HG02884 (cell line): ENCODE measurements around the gene WRNIP1.

Experiments used
- ATAC-seq: cut with Tn5 transposase; IDR thresholded peaks from one replicate; pipeline ENCODE4 v1.9.1; 2021; ENCODE audit warnings: mild to moderate bottlenecking, moderate library complexity; ENCODE audit not compliant: unreplicated experiment

Gene WRNIP1

DNA sequence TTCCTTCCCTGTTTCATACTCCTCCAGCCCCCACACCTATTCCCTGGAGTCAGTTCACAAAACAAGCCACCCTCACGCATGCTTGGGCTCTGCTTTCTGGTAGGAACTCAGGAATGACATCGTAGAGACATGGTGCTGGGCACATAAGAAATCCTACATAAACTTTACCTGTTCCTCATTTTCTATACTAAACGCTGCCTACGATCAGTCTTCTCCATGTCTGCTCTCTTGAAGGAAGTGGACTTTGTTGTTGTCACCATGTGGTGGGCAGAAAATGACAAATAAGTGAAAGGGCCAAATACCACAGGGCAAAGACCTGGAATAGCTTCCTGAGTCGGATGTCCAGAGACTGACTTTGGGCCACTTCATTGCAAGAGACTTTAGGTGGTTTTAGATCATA, 24.6 kb upstream of the WRNIP1 start:
- ATAC-seq = no peak

DNA sequence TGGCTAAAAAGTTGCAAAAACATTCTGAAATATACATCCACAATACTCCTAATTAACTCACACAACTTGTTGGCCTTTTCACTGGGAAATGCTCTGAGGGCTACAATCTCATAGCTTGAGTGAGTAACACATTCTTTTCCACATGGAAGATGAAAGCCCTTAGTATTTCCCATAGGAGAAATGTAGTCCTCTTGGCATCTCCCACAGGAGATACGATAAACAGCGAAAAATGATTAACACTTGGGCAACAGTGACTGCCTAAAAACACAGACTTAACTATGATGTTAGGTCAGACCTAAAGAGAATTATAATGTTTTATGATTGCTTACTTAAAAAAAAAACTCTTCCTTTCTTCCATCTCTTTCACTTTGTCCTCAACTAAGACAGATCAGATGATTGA, 23.4 kb upstream of the WRNIP1 start:
- ATAC-seq = no peak

DNA sequence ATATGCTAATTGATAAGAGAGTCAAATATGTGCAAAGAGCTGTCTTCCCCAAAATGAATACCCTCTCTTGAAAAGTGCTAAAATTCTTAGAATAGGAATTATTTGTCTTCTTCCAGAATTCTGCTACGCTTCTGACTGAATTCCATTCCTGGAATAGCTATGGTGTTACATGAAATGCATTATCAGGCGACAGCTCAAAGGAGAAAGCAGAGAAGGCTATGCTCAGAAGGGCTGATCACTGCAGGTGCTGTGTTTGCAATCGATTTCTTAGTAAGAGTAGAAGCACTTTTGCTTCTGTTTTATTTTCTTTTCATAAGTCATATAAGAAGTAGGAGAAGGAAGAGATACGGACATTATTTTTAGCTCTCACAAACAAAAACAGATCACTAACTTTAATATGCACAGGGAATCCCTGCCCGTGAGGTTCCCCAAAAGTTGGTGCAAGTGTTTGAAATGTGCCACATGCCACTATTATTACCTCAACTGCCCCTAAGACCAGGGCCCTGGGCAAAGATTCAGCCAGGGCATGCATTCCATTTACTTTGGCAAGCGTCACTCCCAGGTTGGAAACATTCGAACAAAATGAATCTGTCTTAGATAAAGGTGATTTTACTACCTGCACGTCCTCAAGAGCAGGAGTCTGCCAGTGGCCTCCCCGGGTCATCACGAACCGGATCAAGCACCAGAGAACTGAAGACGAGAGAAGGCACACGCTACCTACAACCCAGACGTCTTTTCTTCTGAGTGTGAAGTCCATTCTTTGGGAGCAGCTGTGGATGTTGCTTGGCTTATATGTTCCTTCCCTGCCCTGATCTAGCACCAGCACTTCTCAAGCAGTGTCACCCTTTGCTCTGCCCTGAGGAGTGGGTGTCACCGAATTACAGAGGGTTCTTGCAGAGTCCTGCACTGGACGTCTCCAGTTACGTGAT, 21.6 kb upstream of the WRNIP1 start:
- ATAC-seq = no peak

DNA sequence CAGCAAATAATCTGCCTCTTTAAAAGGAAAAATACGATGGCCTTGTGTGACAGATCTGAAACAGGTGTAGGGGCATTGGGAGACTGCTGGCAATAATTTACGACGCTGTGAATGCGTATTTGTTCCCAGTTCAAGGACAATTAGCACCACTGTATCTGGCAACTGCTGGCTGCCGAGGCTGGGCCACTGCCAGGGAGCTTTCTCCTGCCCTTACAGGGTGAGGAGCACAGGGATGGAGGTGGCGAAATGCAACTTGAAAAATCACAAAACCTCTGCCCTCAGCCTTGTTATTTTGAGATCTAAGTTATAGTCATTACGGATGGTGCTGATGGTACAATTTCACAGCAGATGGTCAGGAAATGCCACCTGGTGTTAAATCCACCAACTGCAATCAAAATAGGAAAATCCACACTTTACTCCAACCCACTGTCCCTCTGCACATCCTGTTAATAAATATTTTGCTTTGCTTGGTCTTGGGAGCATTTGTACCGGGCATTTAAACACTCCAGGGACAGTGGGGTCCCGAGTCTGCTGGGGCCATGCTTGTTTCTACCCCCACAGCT, 20.9 kb upstream of the WRNIP1 start:
- no peak for ATAC-seq

DNA sequence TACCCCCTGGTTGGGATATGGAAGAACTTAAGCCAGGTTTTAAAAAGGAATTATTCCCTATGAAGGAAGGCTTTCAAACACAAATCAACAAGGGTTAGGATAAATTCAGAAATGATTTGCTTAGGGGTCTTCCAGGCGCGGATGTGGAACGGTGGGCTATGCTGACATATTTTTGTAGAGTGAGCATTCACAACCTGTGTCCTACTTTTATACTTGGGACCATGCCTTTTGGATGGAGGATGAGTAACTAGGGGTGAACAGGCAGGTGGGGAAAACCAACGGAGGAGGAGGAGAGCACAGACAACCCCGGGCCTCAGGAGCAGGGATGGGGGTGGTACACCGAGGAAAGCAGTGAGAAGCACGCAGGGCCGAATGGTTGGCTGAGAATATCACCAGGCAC, 20.4 kb upstream of the WRNIP1 start:
- no peak for ATAC-seq

DNA sequence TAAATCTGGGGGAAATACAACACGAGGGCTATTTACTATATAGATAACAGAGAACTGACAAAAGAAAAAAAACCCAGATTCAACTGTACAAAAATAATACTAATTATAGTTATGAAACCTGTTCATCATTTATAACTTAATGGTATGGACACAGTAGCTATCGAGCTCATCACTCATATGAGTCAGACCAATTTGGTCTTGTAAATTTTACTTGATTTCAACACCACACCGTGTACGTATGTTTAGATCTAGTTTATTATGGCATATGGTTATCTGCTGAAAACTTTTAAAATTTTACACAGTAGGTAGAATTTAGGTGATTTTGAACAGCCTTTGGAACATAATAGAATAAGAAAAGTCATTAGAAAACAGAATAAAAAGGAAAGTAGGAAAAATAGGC, 19.9 kb upstream of the WRNIP1 start:
- ATAC-seq = no peak

DNA sequence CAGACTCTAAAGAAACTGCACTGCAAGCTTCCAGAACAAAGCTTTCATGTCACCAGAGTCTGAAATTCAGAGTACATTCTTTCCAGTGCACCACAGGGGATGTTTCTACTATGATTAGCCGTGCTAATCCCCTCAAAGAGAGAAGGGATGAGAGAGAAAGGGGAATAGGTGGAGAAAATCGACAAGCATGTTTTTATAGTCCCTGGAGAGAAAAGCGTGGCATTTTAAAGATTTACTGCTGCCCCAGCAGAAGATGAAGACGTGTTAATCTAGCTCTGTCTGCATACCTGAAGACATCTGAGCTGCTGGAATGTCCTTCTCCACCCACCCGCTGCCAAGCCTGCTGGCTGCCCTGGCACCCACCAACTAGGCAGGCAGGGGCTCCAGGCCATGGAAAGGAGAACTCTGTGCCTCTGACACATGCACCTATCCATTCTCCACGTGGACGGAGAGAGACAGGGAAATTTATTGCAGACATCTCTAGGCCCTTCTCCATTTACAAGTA, 18.6 kb upstream of the WRNIP1 start:
- no peak for ATAC-seq

DNA sequence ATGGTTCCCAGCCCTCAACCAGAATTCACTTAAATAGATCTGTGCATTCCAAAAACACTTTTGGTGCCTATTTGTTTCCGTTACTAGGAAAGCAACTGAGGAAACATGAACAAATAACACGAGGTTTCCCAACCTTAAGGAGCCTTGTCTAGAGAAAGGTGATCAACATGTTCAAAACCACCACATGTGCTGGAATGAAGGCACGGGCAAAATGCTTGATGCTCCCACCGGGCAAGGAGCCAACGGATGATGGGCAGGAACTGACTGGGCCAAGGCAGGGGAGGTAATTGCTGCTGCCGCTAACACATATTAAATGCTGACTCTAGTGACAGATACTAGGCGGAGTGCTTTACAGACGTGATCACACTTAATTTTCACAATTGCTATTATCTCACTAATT, 17.0 kb upstream of the WRNIP1 start:
- no peak for ATAC-seq

DNA sequence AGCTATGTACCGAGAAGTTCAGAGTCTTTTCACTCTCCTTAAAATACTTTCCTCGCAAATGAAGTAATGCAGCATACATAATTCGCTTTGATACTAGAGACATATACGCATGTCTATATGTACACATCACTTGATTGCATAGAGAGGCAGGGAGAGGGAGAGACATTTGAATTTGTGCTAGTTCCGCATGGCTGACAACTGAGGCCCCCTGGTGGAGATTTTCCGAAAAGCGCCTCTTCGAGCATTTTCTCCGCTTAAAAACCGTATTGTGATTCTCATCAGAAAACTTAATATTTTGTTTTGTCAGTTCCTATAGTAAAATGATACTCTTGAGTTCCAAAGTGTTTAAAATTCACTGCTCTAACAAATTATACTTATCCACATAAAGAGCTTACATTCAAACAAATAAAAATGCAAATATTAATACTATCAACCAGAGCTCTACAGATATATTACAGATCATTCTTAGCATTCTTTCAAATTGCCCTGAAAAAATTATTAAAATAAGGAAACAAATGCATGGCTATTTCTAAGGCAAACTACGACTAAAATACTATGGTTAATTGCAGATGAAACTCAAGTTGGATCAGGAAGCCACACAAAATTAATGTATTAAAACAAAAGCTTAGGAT, 15.1 kb upstream of the WRNIP1 start:
- no peak for ATAC-seq

DNA sequence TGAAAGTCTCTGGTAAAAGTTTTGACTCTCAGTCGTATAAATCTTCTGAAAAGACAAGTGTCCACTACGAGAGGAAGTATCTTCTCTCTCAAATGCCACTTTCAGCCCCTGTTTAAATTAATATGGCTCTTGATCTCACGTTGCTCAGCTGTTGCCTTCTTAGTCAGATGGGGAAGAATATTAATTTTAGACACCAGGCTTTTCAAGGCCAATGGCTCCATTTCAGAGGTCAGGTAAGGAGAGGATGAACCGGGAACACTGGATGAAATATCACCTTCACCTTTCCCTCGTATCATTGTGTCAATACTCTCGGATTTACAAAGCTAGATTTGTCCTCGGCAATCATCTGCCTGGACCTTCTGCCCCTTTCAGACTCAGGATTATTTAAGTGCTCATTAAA, 14.4 kb upstream of the WRNIP1 start, which contains the start of gene MYLK4:
MYLK4 (minus strand) TSS at position 91 of the 400 bp plus-strand sequence. CDS start 1,628 bp downstream, outside the sequence.
- ATAC-seq = no peak

DNA sequence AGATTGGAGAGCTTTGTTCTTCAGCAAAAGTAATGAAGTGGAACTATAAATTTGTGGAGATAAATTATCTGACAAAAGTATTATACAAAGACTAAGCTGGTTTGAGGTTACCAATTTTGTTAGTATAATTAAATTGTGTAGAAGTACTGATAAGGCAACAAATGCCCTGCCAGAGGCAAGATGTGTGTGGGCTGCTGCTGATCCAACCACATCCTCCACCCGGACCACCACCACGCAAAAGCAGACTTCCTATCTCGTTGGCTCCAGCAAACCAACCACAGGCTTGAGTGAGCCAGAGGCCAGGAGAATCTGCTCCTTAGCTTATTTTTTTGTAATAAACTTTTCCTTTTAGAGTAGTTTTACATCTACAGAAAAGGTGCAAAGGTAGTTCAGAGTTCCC, 13.3 kb upstream of the WRNIP1 start:
- ATAC-seq = no peak

DNA sequence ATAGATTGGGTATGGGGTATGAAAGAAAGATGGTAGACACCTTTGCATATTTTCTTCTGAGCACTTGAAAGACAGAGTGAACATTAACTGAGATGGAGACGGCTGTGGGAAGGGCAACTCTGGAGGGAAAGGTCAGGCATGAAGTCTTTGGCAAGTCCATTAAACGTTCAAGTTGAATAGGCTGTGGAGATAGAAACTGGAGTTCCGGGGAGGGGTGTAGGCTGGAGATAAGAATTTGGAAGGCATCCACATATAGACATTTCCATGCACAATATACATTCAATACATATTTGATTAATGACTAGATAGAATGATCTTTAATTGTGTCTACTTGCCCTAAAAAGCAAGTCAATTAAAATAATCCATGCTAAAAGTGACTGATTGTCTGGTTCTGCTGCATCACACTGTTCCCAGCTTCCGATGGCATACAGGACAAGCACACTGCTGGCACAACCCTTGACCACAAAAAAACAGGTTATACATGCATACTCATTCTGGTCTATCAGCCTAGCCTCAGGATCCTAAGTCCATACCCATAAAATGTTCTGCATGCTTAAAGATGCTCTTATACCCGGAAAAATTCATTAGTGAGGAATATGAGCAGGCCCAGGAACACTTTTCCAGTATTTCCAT, 12.6 kb upstream of the WRNIP1 start:
- ATAC-seq = no peak

DNA sequence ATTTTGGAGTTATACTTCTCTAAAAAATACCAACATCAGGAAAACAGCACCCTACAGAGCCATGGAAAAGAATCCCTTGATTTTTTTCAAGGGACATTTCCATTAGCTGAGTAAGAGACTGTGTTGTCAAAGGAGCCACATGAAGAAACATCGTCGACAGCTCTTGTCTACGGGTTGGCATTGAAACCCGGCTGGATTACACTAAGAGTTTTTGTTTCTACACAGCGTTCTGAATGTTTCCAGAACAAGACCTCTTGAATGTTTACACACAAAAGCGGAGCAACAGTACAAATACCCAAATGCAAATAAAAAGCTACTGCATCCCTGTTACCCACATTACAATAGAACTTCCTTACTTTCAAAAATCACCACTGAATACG, 12.1 kb upstream of the WRNIP1 start:
- ATAC-seq = no peak

DNA sequence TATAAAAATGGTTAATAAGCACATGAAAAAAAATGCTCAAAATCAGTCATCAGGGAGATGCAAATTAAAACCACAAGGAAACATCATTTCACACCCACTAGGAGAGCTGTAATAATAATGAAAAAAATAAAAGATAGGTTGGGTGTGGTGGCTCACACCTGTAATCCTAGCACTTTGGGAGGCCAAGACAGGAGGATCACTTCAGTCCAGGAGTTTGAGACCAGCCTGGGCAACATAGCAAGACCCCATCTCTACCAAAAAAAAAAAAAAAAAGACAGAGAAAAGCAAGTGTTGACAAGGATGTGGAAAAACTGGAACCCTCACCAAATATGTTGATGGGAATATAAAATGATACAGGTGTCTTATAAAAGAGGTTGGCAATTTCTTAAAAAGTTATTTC, 11.4 kb upstream of the WRNIP1 start:
- no peak for ATAC-seq

DNA sequence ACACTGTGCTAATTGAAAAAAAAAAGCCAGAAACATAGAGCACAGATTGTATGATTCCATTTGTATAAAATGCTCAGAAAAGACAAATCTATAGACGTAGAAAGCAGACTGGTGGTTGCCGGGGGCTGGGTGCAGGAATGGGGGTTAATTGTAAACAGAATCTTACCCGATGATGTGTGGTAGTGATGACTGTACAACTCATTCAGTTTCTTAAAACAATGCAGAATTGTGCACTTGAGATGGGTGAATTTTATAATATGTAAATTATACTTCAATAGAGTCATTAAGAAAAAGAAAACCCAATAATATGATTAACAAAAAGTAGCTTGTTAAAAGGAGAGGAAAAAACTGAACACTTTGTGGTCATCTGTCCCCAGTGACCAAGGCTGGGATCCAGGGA, 10.8 kb upstream of the WRNIP1 start:
- ATAC-seq = no peak

DNA sequence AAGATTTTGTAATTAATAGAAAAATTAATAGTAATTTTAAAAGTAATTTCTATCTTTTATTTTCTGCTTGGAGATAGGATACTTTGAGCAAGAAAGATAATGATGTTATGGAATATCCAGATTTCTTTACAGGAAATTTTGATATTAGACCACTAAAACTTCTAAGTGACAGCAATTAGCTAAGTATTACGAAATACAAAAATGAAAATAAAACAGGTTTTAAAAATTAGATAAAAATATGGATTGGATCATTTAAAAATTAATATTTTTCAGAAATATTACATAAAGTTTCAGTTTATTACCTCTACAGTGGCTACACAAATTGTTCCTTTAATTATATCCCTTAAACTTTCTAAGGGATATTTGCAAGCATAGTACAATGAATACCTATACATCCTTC, 10.3 kb upstream of the WRNIP1 start:
- no peak for ATAC-seq

DNA sequence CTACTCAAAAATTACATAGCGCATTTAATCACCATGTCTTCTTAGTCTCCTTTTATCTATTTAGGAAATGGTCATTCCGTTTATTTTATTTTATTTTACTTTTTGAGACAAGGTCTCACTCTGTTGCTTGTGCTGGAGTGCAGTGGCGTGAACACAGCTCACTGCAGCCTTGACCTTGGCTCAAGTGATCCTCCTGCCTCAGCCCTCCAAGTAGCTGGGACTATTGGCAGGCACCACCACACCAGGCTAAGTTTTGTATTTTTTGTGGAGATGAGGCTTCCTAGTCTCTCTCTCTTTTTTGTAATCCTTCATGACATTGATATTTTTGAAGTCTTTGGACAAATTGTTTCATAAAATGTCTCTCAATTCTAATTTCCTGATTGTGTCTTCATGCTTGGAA, 9.7 kb upstream of the WRNIP1 start:
- ATAC-seq = no peak

DNA sequence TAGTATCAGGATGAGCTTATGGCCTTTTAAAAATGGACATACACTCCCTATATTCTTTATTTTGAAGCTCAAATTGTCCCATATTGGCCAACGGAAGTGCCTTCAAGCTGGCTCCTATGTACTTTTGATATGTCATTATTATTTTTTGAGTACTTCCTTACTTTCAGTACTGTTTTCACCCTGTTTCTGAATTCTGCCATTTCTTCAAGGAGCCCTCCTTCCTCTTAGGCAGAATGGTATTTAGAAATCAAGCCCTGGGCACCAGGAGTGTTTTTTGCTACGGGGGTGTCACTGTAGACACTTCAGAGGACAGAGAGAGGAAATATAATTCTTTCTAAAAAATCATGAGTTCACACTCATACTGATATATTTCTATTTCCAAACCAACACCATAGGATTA, 9.0 kb upstream of the WRNIP1 start:
- ATAC-seq = no peak

DNA sequence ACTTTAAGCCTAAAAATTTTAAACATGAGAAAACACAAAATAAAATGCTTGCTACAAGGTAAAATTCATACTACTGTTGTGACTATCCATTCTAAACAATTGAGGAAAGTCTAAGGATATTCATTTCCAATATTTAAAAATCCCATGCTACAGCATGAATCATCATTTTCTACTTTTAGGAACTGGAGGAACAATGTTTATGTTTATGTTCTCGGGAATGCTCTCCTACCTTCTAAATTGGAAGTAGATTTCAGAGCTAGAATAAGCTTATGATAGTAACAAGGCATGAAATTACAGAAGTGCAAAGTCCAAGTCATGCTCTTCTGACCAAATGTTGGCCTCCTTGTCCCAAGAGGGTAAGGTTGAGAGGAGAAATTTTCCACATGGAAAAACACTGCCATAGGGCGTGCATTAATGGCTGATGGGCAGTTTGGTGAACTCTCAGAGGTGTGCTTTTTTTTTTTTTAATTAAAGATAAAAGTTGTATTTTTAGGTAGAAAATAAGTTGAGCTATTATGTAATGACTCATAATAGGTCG, 8.4 kb upstream of the WRNIP1 start:
- no peak for ATAC-seq

DNA sequence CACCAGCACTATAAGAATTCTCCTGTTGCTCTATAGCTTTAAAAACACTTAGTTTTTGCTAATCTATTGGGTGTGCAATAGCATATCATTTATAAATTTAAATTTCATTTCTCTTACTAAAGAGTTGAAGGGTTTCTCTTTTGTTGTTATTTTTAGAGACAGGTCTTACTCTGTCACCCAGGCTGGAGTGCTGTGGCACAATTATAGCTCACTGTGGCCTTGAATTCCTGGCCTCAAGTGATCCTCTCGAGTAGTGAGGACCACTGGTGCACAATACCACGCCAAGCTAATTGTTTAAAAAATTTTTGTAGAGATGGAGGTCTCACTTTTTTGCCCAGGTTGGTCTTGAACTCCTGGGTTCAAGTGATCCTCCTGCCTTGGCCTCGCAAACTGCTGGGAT, 6.2 kb upstream of the WRNIP1 start:
- no peak for ATAC-seq
